Stimulated activated CD8-positive, alpha-beta memory T cell treated with anti-CD3 and anti-CD28 coated beads, Interleukin-7, amount 100 ng/mL, for 4 hours (primary cell): ENCODE results near the gene COP1.

ENCODE experiments used
- DNase-seq, 2 donors: peaks; one replicate each; pipeline ENCODE4 v3.0.0-alpha.2; 2020; ENCODE audit warnings: low read depth in 2 of 2

The COP1 gene

GRCh38 chr1:175895966-175896365 lies 311.1 kb downstream of the COP1 start:
- DNase-seq, result no peak
